ENCODE results near the gene ERGIC2. TPM values are rescaled to one million over a fixed set of nuclear protein-coding genes. Genes with fewer than 3 reads are reported as not detected.

The ERGIC2 gene
- total RNA-seq, 4 donors from 2014 or later, result 16.4 to 91.3 (median 48.7) TPM

GRCh38 chr12:29287622-29288021 is 93.3 kb downstream of the ERGIC2 start:
- Histone ChIP-seq H3K9me3 (no peaks in the 10 kb centered on the region), H3K4me3 (no peak overlapping the region), H3K27me3 (no peaks in the 10 kb centered on the region), H3K36me3 (no peaks in the 10 kb centered on the region), H3K27ac (no peak overlapping the region), H3K4me1 (no peaks in the 10 kb centered on the region)
- no peak for DNase-seq
- TF ChIP-seq POLR2A (IDR thresholded peaks at IDR 0.05), result no peak
- TF ChIP-seq, protein P1, sequence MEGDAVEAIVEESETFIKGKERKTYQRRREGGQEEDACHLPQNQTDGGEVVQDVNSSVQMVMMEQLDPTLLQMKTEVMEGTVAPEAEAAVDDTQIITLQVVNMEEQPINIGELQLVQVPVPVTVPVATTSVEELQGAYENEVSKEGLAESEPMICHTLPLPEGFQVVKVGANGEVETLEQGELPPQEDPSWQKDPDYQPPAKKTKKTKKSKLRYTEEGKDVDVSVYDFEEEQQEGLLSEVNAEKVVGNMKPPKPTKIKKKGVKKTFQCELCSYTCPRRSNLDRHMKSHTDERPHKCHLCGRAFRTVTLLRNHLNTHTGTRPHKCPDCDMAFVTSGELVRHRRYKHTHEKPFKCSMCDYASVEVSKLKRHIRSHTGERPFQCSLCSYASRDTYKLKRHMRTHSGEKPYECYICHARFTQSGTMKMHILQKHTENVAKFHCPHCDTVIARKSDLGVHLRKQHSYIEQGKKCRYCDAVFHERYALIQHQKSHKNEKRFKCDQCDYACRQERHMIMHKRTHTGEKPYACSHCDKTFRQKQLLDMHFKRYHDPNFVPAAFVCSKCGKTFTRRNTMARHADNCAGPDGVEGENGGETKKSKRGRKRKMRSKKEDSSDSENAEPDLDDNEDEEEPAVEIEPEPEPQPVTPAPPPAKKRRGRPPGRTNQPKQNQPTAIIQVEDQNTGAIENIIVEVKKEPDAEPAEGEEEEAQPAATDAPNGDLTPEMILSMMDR (IDR thresholded peaks at IDR 0.05), result no peak
- intact Hi-C loops (cut with DNase I; ENCODE audit: low total_unique reads), result no loop called here

Other genes starting within 250 kb of the ERGIC2 start
- 10 to 100 TPM in 2 of 4 donors, 1 to 10 TPM in 2; 4.7 to 14.4 (median 9.5) TPM for gene FAR2, start 231.9 kb downstream of the ERGIC2 start, total RNA-seq
- 1 to 10 TPM in 1 of 4 donors, under 1 TPM in 1, not detected in 2; 0.35 to 1.0 TPM for gene OVCH1, start 116.5 kb upstream of the ERGIC2 start, total RNA-seq

All from uterus (tissue), 4 donors.